NCI-H748 treated with DMSO at 0.1 percent for 48 hours (cell line): ENCODE measurements around the gene CALHM6.

Experiments used
- DNase-seq: peaks from one replicate; lab custom pipeline; 2025; lab: John Stamatoyannopoulos, UW

CALHM6 gene

GRCh38 chr6:116461331-116461931 is at the start of gene CALHM6:
TSS of gene CALHM6 (plus strand) at chr6:116461375. CDS start at chr6:116461930, 555 bp downstream.
- DNase-seq = no peak

- no peak for DNase-seq
Observed at GRCh38 chr6:116412270-116412669, 48.9 kb upstream of the CALHM6 start.

- no peak for DNase-seq
Observed at GRCh38 chr6:116413357-116413756, 47.8 kb upstream of the CALHM6 start.

GRCh38 chr6:116417661-116418060 is 43.5 kb upstream of the CALHM6 start:
- DNase-seq = no peak

GRCh38 chr6:116419069-116419786 is 41.9 kb upstream of the CALHM6 start:
- no peak for DNase-seq

GRCh38 chr6:116420341-116420740 is 40.8 kb upstream of the CALHM6 start:
- no peak for DNase-seq

GRCh38 chr6:116422238-116422637 is 38.9 kb upstream of the CALHM6 start:
- no peak for DNase-seq

- no peak for DNase-seq
Observed at GRCh38 chr6:116424001-116424400, 37.2 kb upstream of the CALHM6 start.

- no peak for DNase-seq
Observed at GRCh38 chr6:116426551-116426950, 34.6 kb upstream of the CALHM6 start.

- DNase-seq = no peak
Observed at GRCh38 chr6:116429111-116429510, 32.1 kb upstream of the CALHM6 start.

GRCh38 chr6:116430860-116431259 is 30.3 kb upstream of the CALHM6 start:
- no peak for DNase-seq

GRCh38 chr6:116431964-116432595 is 29.1 kb upstream of the CALHM6 start:
- no peak for DNase-seq

GRCh38 chr6:116433206-116433712 is 27.9 kb upstream of the CALHM6 start:
- DNase-seq = no peak

GRCh38 chr6:116434056-116434725 is 27.0 kb upstream of the CALHM6 start:
- DNase-seq = no peak

GRCh38 chr6:116436586-116436985 is 24.6 kb upstream of the CALHM6 start:
- DNase-seq = no peak

- no peak for DNase-seq
Observed at GRCh38 chr6:116437656-116438055, 23.5 kb upstream of the CALHM6 start.

GRCh38 chr6:116438590-116439448 is 22.4 kb upstream of the CALHM6 start:
- no peak for DNase-seq

- no peak for DNase-seq
Observed at GRCh38 chr6:116439522-116440051, 21.6 kb upstream of the CALHM6 start.

GRCh38 chr6:116443105-116443504 is 18.1 kb upstream of the CALHM6 start:
- no peak for DNase-seq

GRCh38 chr6:116444092-116444491 is 17.1 kb upstream of the CALHM6 start:
- peak; percentile 14 for DNase-seq

GRCh38 chr6:116444575-116444974 is 16.6 kb upstream of the CALHM6 start:
- DNase-seq = no peak
